Measurements from ENCODE around the gene DNASE2. TPM values are rescaled to one million over a fixed set of nuclear protein-coding genes. Genes with fewer than 3 reads are reported as not detected.

DNASE2 gene
- polyA plus RNA-seq, 1 donor (not counting 4 experiments of a cell fraction or from before 2014, with no cell fraction given), result 23.5 TPM

GRCh38 chr19:12912571-12912970, 31.3 kb upstream of the DNASE2 start:
- H3K9ac ChIP-seq (ENCODE audit: control insufficient read depth, extremely low read depth, insufficient read depth, low read length), result no peak overlapping the region
- H3K4me3 ChIP-seq (ENCODE audit: control insufficient read depth in 2 of 3, extremely low read depth in 1 of 3, insufficient read depth in 2 of 3, low read depth in 1 of 3, low read length in 3 of 3), result no peak overlapping the region
- H3K9me1 ChIP-seq (ENCODE audit: control insufficient read depth, extremely low read depth, insufficient read depth, low read length), result no peaks in the 10 kb centered on the region
- TF ChIP-seq CTCF (optimal IDR thresholded peaks at IDR 0.05 in 1 of 3, IDR thresholded peaks at IDR 0.05 in 1 of 3, conservative IDR thresholded peaks at IDR 0.05 in 1 of 3; ENCODE audit: extremely low read depth in 1 of 3, insufficient read depth in 2 of 3, low read length in 3 of 3), result no peak
- TF ChIP-seq EZH2 (IDR thresholded peaks at IDR 0.05; ENCODE audit: low read length), result no peak
- no peak for DNase-seq (ENCODE audit: low read depth, low spot score)
- peak overlapping the region; percentile 51 for H3K4me2 ChIP-seq (ENCODE audit: control insufficient read depth, extremely low read depth, insufficient read depth, low read depth, low read length)
- H3K36me3 ChIP-seq (ENCODE audit: control insufficient read depth in 2 of 2, extremely low read depth in 1 of 2, insufficient read depth in 2 of 2, low read length in 2 of 2), result no peaks in the 10 kb centered on the region
- H3K4me1 ChIP-seq (ENCODE audit: control insufficient read depth, extremely low read depth, insufficient read depth, low read length), result peaks cover 8% of the 10 kb centered on the region
- no peaks in the 10 kb centered on the region for H3K9me3 ChIP-seq (ENCODE audit: control insufficient read depth, low read depth, low read length)
- FAIRE-seq, result no peak
- dilution Hi-C loops (cut with MboI; ENCODE audit: extremely low pct_ligation_motif_present, low sequenced_read_pairs), result no loop called here
- H3K27ac ChIP-seq (ENCODE audit: control insufficient read depth, insufficient read depth, low read length), result no peak overlapping the region
- H3K79me2 ChIP-seq (ENCODE audit: control insufficient read depth, insufficient read depth, low read length), result no peaks in the 10 kb centered on the region
- H3K27me3 ChIP-seq (ENCODE audit: control insufficient read depth, extremely low read depth, insufficient read depth, low read length), result no peaks in the 10 kb centered on the region
- H4K20me1 ChIP-seq (ENCODE audit: control insufficient read depth, extremely low read depth, insufficient read depth, low read length), result no peaks in the 10 kb centered on the region
- peak overlapping the region; percentile 83 for H2AFZ ChIP-seq (ENCODE audit: control insufficient read depth, low read length)

GRCh38 chr19:12907166-12907565, 25.9 kb upstream of the DNASE2 start:
- dilution Hi-C loops (cut with MboI; ENCODE audit: extremely low pct_ligation_motif_present, low sequenced_read_pairs), result no loop called here
- H4K20me1 ChIP-seq (ENCODE audit: control insufficient read depth, extremely low read depth, insufficient read depth, low read length), result no peaks in the 10 kb centered on the region
- no peaks in the 10 kb centered on the region for H3K9me3 ChIP-seq (ENCODE audit: control insufficient read depth, low read depth, low read length)
- no peak overlapping the region for H3K4me2 ChIP-seq (ENCODE audit: control insufficient read depth, extremely low read depth, insufficient read depth, low read depth, low read length)
- H3K4me3 ChIP-seq (ENCODE audit: control insufficient read depth in 2 of 3, extremely low read depth in 1 of 3, insufficient read depth in 2 of 3, low read depth in 1 of 3, low read length in 3 of 3), result no peak overlapping the region
- H3K4me1 ChIP-seq (ENCODE audit: control insufficient read depth, extremely low read depth, insufficient read depth, low read length), result no peaks in the 10 kb centered on the region
- no peaks in the 10 kb centered on the region for H3K79me2 ChIP-seq (ENCODE audit: control insufficient read depth, insufficient read depth, low read length)
- no peak overlapping the region for H3K9ac ChIP-seq (ENCODE audit: control insufficient read depth, extremely low read depth, insufficient read depth, low read length)
- H3K27me3 ChIP-seq (ENCODE audit: control insufficient read depth, extremely low read depth, insufficient read depth, low read length), result no peaks in the 10 kb centered on the region
- no peak for TF ChIP-seq EZH2 (IDR thresholded peaks at IDR 0.05; ENCODE audit: low read length)
- no peak for TF ChIP-seq CTCF (optimal IDR thresholded peaks at IDR 0.05 in 1 of 3, IDR thresholded peaks at IDR 0.05 in 1 of 3, conservative IDR thresholded peaks at IDR 0.05 in 1 of 3; ENCODE audit: extremely low read depth in 1 of 3, insufficient read depth in 2 of 3, low read length in 3 of 3)
- DNase-seq (ENCODE audit: low read depth, low spot score), result no peak
- no peaks in the 10 kb centered on the region for H3K9me1 ChIP-seq (ENCODE audit: control insufficient read depth, extremely low read depth, insufficient read depth, low read length)
- no peaks in the 10 kb centered on the region for H3K36me3 ChIP-seq (ENCODE audit: control insufficient read depth in 2 of 2, extremely low read depth in 1 of 2, insufficient read depth in 2 of 2, low read length in 2 of 2)
- no peak for FAIRE-seq
- H3K27ac ChIP-seq (ENCODE audit: control insufficient read depth, insufficient read depth, low read length), result no peak overlapping the region
- H2AFZ ChIP-seq (ENCODE audit: control insufficient read depth, low read length), result no peak overlapping the region
